Calu3 (cell line): ENCODE data around the gene TPM3. TPM values are rescaled to one million over a fixed set of nuclear protein-coding genes. Genes with fewer than 3 reads are reported as not detected.
A peak's percentile ranks its signal among the peaks of the same experiment; 100 is the strongest.

ENCODE experiments used
- BruUV-seq: library from RNA; stranded (reverse); fragments of 400-500 nt; replicated peaks from 2 replicates; lab custom pipeline; 2021; lab: Mats Ljungman, UMichigan
- CTCF ChIA-PET: fragments of 300-600 bp; sonication (Branson Sonifier 250); formaldehyde crosslinking; loops from one replicate; lab custom pipeline; 2022; ENCODE audit warnings: antibody characterized with exemption; lab: Charles Lee
- DNase-seq: peaks from one replicate; pipeline ENCODE4 v3.0.0; 2022
- H3K27ac Mint-ChIP-seq: one replicate; pipeline ENCODE4 v1.8.0; 2022; ENCODE audit warnings: mixed read lengths; ENCODE audit not compliant: unreplicated experiment
- H3K27me3 Mint-ChIP-seq: one replicate; pipeline ENCODE4 v1.8.0; 2022; ENCODE audit warnings: mixed read lengths; ENCODE audit not compliant: unreplicated experiment
- H3K36me3 Mint-ChIP-seq: one replicate; pipeline ENCODE4 v1.8.0; 2022; ENCODE audit warnings: mild to moderate bottlenecking, moderate library complexity, mixed read lengths; ENCODE audit not compliant: insufficient read depth, unreplicated experiment
- H3K4me1 Mint-ChIP-seq: one replicate; pipeline ENCODE4 v1.8.0; 2022; ENCODE audit warnings: mild to moderate bottlenecking, low read depth, mixed read lengths; ENCODE audit not compliant: unreplicated experiment
- H3K4me3 Mint-ChIP-seq: one replicate; pipeline ENCODE4 v1.8.0; 2022; ENCODE audit warnings: mild to moderate bottlenecking, low read depth, moderate library complexity, mixed read lengths; ENCODE audit not compliant: unreplicated experiment
- H3K9me3 Mint-ChIP-seq: one replicate; pipeline ENCODE4 v1.8.0; 2022; ENCODE audit warnings: low read depth, mixed read lengths; ENCODE audit not compliant: unreplicated experiment
- intact Hi-C: fragments of 100-400 bp; cut with micrococcal nuclease; formaldehyde crosslinking; loops from one replicate; pipeline ENCODE4 v1.10.0; 2022; ENCODE audit not compliant: unreplicated experiment
- total RNA-seq: library from RNA; stranded (reverse); gene quantifications from 2 replicates; pipeline ENCODE4 v1.2.3, GENCODE V29; 2022
- TF ChIP-seq, protein P1 (sequence below): fragments of 200-600 bp; IDR thresholded peaks from one replicate; pipeline ENCODE4 v1.8.0; 2022; ENCODE audit warnings: antibody characterized with exemption; ENCODE audit not compliant: unreplicated experiment

TPM3 gene
- total RNA-seq, 1 experiment from 2014 or later: 582 TPM

GRCh38 chr1:154186177-154186576, 5.7 kb downstream of the TPM3 start:
- Mint-ChIP-seq H3K27me3 (peaks cover 6% of the 10 kb centered on the region), H3K9me3 (no peaks in the 10 kb centered on the region), H3K36me3 (peaks cover 25% of the 10 kb centered on the region), H3K27ac (no peak overlapping the region), H3K4me1 (peaks cover 26% of the 10 kb centered on the region), H3K4me3 (no peak overlapping the region)
- intact Hi-C loops: loop anchor here (2.0 kb wide), 1 partner anchor 87 kb away; the partner anchor contains the start of gene HAX1
- peak; percentile 70 for DNase-seq
- BruUV-seq: no TSS peak
- CTCF ChIA-PET: no interaction called here
- TF ChIP-seq, protein P1, sequence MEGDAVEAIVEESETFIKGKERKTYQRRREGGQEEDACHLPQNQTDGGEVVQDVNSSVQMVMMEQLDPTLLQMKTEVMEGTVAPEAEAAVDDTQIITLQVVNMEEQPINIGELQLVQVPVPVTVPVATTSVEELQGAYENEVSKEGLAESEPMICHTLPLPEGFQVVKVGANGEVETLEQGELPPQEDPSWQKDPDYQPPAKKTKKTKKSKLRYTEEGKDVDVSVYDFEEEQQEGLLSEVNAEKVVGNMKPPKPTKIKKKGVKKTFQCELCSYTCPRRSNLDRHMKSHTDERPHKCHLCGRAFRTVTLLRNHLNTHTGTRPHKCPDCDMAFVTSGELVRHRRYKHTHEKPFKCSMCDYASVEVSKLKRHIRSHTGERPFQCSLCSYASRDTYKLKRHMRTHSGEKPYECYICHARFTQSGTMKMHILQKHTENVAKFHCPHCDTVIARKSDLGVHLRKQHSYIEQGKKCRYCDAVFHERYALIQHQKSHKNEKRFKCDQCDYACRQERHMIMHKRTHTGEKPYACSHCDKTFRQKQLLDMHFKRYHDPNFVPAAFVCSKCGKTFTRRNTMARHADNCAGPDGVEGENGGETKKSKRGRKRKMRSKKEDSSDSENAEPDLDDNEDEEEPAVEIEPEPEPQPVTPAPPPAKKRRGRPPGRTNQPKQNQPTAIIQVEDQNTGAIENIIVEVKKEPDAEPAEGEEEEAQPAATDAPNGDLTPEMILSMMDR: peak; percentile 35

- TF ChIP-seq, protein P1: no peak
- H3K36me3 Mint-ChIP-seq: peaks cover 49% of the 10 kb centered on the region
- CTCF ChIA-PET: interaction anchor here (0.6 to 1.4 kb wide), 2 partner anchors 10 to 627 kb away, joined by 4 read pairs; no protein-coding TSS in a partner anchor
- intact Hi-C loops: no loop called here
- H3K9me3 Mint-ChIP-seq: no peaks in the 10 kb centered on the region
- H3K4me1 Mint-ChIP-seq: peaks cover 51% of the 10 kb centered on the region
- H3K27me3 Mint-ChIP-seq: no peaks in the 10 kb centered on the region
- BruUV-seq: TSS peak; percentile 83
- H3K4me3 Mint-ChIP-seq: peak overlapping the region; percentile 92
- peak overlapping the region; percentile 97 for H3K27ac Mint-ChIP-seq
- peak; percentile 99 for DNase-seq
Observed at GRCh38 chr1:154183046-154183915, 8.6 kb downstream of the TPM3 start.

DNA sequence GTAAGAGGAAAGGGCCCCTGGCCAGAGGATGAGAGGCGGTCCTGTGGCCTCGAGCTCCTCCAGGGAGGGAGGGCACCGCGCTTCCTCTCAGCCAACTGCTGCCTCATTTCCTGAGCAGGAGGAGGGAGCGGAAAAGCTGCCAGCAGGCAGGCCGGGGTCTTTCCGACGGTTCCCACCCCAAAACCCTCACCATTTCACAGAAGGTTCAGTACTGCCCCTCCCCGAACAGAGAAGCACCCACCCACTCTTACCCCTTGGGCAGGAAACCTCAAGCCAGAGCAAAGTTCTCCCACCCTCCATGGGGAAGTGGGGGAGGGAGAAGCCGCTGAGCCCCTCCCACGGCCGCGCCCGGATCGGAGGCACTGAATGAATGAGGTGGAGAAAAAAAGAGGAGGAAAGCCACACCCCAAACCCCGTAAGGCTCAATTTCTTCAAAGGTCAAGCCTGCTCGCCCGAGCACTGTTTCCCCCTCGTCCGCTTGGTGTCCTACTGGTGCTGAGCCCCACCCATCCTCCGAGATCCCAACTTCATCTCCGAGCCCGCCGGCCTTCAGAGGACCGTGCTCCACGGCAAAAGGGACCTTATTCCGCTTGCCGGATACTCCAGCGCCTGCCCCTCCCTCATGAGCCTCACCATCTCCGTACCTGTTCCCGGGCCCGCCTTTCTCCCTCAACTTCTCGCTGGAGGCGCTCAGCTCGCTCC, 9.4 kb downstream of the TPM3 start:
- Mint-ChIP-seq H3K27ac (peak overlapping the region; percentile 97), H3K9me3 (no peaks in the 10 kb centered on the region), H3K4me3 (peak overlapping the region; percentile 92), H3K27me3 (no peaks in the 10 kb centered on the region), H3K4me1 (peaks cover 58% of the 10 kb centered on the region), H3K36me3 (peaks cover 49% of the 10 kb centered on the region)
- TF ChIP-seq, protein P1: no peak
- DNase-seq: peak; percentile 78
- BruUV-seq: no TSS peak
- CTCF ChIA-PET: interaction anchor here (1.4 kb wide), 1 partner anchor 11 kb away, joined by 4 read pairs; no protein-coding TSS in a partner anchor
- intact Hi-C loops: no loop called here

DNA sequence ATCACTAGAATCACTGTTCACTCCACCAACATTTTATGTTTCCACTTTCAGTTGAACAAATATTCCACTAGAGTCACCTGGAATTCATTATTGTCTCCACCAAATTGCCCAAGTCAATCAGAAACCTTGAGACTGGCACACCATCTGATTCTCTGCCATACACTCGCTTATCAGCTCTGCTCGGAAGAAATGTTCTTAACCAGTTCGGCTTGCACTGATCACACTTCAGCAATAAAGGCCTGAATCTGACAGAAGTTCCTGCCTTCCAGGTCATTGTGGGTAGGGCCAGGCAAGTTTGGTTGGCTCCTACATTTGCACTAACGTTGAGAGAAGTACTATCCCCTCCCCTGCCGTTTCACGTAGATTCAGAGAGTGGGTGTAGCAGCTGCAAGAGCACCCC, 10.0 kb downstream of the TPM3 start:
- DNase-seq: no peak
- H3K9me3 Mint-ChIP-seq: no peaks in the 10 kb centered on the region
- peaks cover 55% of the 10 kb centered on the region for H3K36me3 Mint-ChIP-seq
- TSS peak; percentile 23 for BruUV-seq
- peak overlapping the region; percentile 92 for H3K4me3 Mint-ChIP-seq
- intact Hi-C loops: no loop called here
- peak overlapping the region; percentile 97 for H3K27ac Mint-ChIP-seq
- H3K27me3 Mint-ChIP-seq: no peaks in the 10 kb centered on the region
- TF ChIP-seq, protein P1: no peak
- peaks cover 60% of the 10 kb centered on the region for H3K4me1 Mint-ChIP-seq
- CTCF ChIA-PET: interaction anchor here (1.4 kb wide), 1 partner anchor 12 kb away, joined by 4 read pairs; no protein-coding TSS in a partner anchor
